B cell (primary cell): Measurements from ENCODE around the gene PCSK6. TPM values are rescaled to one million over a fixed set of nuclear protein-coding genes. Genes with fewer than 3 reads are reported as not detected.

ENCODE experiments used
- ATAC-seq: fragments of 200-7000 bp; cut with Tn5 transposase; one replicate; pipeline ENCODE4 v1.10.0; 2021; ENCODE audit warnings: low read depth, mild to moderate bottlenecking, moderate number of reproducible peaks, moderate library complexity
- CTCF ChIA-PET: fragments of 350-600 bp; sonication (Branson Sonifier 250); formaldehyde crosslinking; loops from one replicate; lab custom pipeline; 2021; ENCODE audit warnings: antibody characterized with exemption, inconsistent platforms; lab: Charles Lee
- POLR2A ChIA-PET: fragments of 350-600 bp; sonication (Branson Sonifier 250); formaldehyde crosslinking; loops from one replicate; lab custom pipeline; 2021; ENCODE audit warnings: antibody characterized with exemption; lab: Charles Lee
- DNase-seq: peaks from one replicate; pipeline ENCODE4 v3.0.0; 2013
- H2AFZ ChIP-seq: 2 replicates; pipeline ENCODE4 v1.6.1; 2012; ENCODE audit warnings: mild to moderate bottlenecking, low read depth, low read length; ENCODE audit not compliant: insufficient read depth, poor library complexity, severe bottlenecking
- H3K27ac ChIP-seq, 2 donors: 1 replicate in 1 of 2; 2 replicates in 1 of 2; pipeline ENCODE4 v1.5.1; 2012 to 2013; ENCODE audit warnings: low read length in 2 of 2, mild to moderate bottlenecking in 2 of 2, moderate library complexity in 1 of 2
- H3K27me3 ChIP-seq, 4 experiments: fragments of 200-600 bp in 1 of 4; sonication (generic) in 1 of 4; replicated peaks in 1 of 4; 1 replicate in 2 of 4; 2 replicates in 2 of 4; pipeline versions ENCODE4 v1.6.1 to v1.7.0; 2013 to 2016; ENCODE audit warnings: low read length in 3 of 4, mild to moderate bottlenecking in 2 of 4, mixed read lengths in 1 of 4, moderate library complexity in 1 of 4; ENCODE audit not compliant: insufficient read depth in 4 of 4, control insufficient read depth in 3 of 4; ENCODE audit errors: control extremely low read depth in 1 of 4
- H3K36me3 ChIP-seq, 2 experiments: replicated peaks in 1 of 2; 1 replicate in 1 of 2; 2 replicates in 1 of 2; pipeline versions ENCODE4 v1.6.1 to v1.7.1; 2013; ENCODE audit warnings: low read length in 1 of 2; ENCODE audit not compliant: insufficient read depth in 2 of 2, control insufficient read depth in 1 of 2; ENCODE audit errors: control extremely low read depth in 1 of 2, extremely low read depth in 1 of 2
- H3K4me1 ChIP-seq, 2 donors: fragments of 200-600 bp in 1 of 2; sonication (generic) in 1 of 2; 1 replicate in 1 of 2; 2 replicates in 1 of 2; pipeline versions ENCODE4 v1.5.1 to v1.6.1; 2013 to 2017; ENCODE audit warnings: low read length in 2 of 2; ENCODE audit not compliant: control insufficient read depth in 2 of 2, insufficient read depth in 2 of 2
- H3K4me2 ChIP-seq: replicated peaks from 2 replicates; pipeline ENCODE3; 2012; ENCODE audit warnings: mild to moderate bottlenecking, low read depth, low read length; ENCODE audit not compliant: poor library complexity, severe bottlenecking
- H3K4me3 ChIP-seq, 5 experiments: fragments of 200-600 bp in 1 of 5; sonication (generic) in 1 of 5; 1 replicate in 3 of 5; 2 replicates in 2 of 5; pipeline versions ENCODE4 v1.5.1 to v1.7.0; 2011 to 2016; ENCODE audit warnings: low read length in 4 of 5, mild to moderate bottlenecking in 4 of 5, low read depth in 2 of 5, control low read depth in 1 of 5, moderate library complexity in 1 of 5; ENCODE audit not compliant: insufficient read depth in 1 of 5; ENCODE audit errors: control extremely low read depth in 1 of 5, extremely low read depth in 1 of 5
- H3K79me2 ChIP-seq: fragments of 200-600 bp; sonication (generic); one replicate; pipeline ENCODE4 v1.6.0; 2016; ENCODE audit warnings: low read length; ENCODE audit not compliant: control insufficient read depth, insufficient read depth
- H3K9ac ChIP-seq: fragments of 200-600 bp; sonication (generic); 2 replicates; pipeline ENCODE4 v1.6.1; 2017; ENCODE audit warnings: mild to moderate bottlenecking, low read length, moderate library complexity
- H3K9me3 ChIP-seq, 3 donors: one replicate each; pipeline versions ENCODE4 v1.6.1 to v1.7.1; 2013; ENCODE audit warnings: low read length in 2 of 3; ENCODE audit not compliant: control insufficient read depth in 2 of 3, insufficient read depth in 1 of 3; ENCODE audit errors: control extremely low read depth in 1 of 3
- H4K20me1 ChIP-seq: 2 replicates; pipeline ENCODE4 v1.6.0; 2012; ENCODE audit warnings: mild to moderate bottlenecking, low read length; ENCODE audit not compliant: insufficient read depth, control insufficient read depth, poor library complexity, severe bottlenecking
- H3K27ac Mint-ChIP-seq: one replicate; pipeline ENCODE4 v1.8.0; 2021; ENCODE audit warnings: mixed read lengths
- H3K27me3 Mint-ChIP-seq: one replicate; pipeline ENCODE4 v1.8.0; 2021; ENCODE audit warnings: mixed read lengths
- H3K4me1 Mint-ChIP-seq: one replicate; pipeline ENCODE4 v1.8.0; 2021; ENCODE audit warnings: mixed read lengths
- H3K4me3 Mint-ChIP-seq: one replicate; pipeline ENCODE4 v1.8.0; 2021; ENCODE audit warnings: mixed read lengths
- H3K9me3 Mint-ChIP-seq: one replicate; pipeline ENCODE4 v1.8.0; 2022; ENCODE audit warnings: mixed read lengths; ENCODE audit not compliant: insufficient read depth
- CTCF ChIP-seq: fragments of 200-600 bp; IDR thresholded peaks from one replicate; pipeline ENCODE4 v1.8.0; 2022; ENCODE audit warnings: antibody characterized with exemption, mild to moderate bottlenecking
- EZH2 ChIP-seq: IDR thresholded peaks from 2 replicates; pipeline ENCODE4 v1.6.1; 2012; ENCODE audit warnings: borderline replicate concordance, low read depth, mild to moderate bottlenecking, moderate library complexity, low read length; ENCODE audit not compliant: insufficient read depth, poor library complexity, severe bottlenecking
- WGBS: methylation state at CpG from one replicate; pipeline ENCODE4 v1.1.5; 2013; ENCODE audit warnings: missing lambda C conversion rate; ENCODE audit not compliant: insufficient coverage; 5-methylcytosine and 5-hydroxymethylcytosine counted together
- intact Hi-C: fragments of 100-400 bp; cut with micrococcal nuclease; formaldehyde crosslinking; loops from one replicate; pipeline ENCODE4 v1.10.0; 2022
- polyA plus RNA-seq: library from polyadenylated mRNA; depleted of rRNA; stranded (reverse); fragments of >200 nt; gene quantifications from 2 replicates; pipeline ENCODE4 v1.2.3, GENCODE V29; 2012
- total RNA-seq, 2 donors: library from RNA; stranded (reverse); fragments of 120-200 nt in 1 of 2; gene quantifications; 1 replicate in 1 of 2; 2 replicates in 1 of 2; pipeline versions ENCODE4 v1.2.3 to v1.2.4, GENCODE V29; 2013 to 2022

PCSK6 gene
- total and polyA plus RNA-seq, 2 donors (not counting 1 experiment from before 2014, with no cell fraction given), result 0.66 to 1.6 TPM

GRCh38 chr15:101407439-101407838 lies 82.1 kb downstream of the PCSK6 start:
- Mint-ChIP-seq H3K4me3 (peak overlapping the region; percentile 54), H3K27ac (peak overlapping the region; percentile 11), H3K9me3 (no peaks in the 10 kb centered on the region), H3K27me3 (peaks cover 4% of the 10 kb centered on the region), H3K4me1 (peaks cover 59% of the 10 kb centered on the region)
- H4K20me1 ChIP-seq, result no peaks in the 10 kb centered on the region
- peak overlapping the region; percentile 58 for H3K4me2 ChIP-seq
- intact Hi-C loops, result no loop called here
- no peak overlapping the region for H2AFZ ChIP-seq
- ATAC-seq, result peak; percentile 90
- peaks cover 0 to 4% (median 0%) of the 10 kb centered on the region in 3 donors for H3K9me3 ChIP-seq
- no peak overlapping the region for H3K4me3 ChIP-seq
- no peak for TF ChIP-seq EZH2
- TF ChIP-seq CTCF, result no peak
- ChIA-PET POLR2A (no interaction called here), CTCF (no interaction called here)
- no peaks in the 10 kb centered on the region for H3K36me3 ChIP-seq
- H3K79me2 ChIP-seq, result no peaks in the 10 kb centered on the region
- peaks cover 0 to 4% (median 0%) of the 10 kb centered on the region in 4 experiments for H3K27me3 ChIP-seq
- peaks cover 34 to 41% of the 10 kb centered on the region in 2 donors for H3K4me1 ChIP-seq
- DNase-seq, result peak; percentile 58
- 17% methylated on average over 5 of the region's 5 CpGs for WGBS
- H3K9ac ChIP-seq, result no peak overlapping the region
- no peak overlapping the region for H3K27ac ChIP-seq

GRCh38 chr15:101406526-101407195 lies 82.8 kb downstream of the PCSK6 start:
- ChIA-PET CTCF (no interaction called here), POLR2A (no interaction called here)
- H3K4me3 ChIP-seq, result no peak overlapping the region
- WGBS, result 66% methylated on average over 15 of the region's 20 CpGs
- H3K9ac ChIP-seq, result no peak overlapping the region
- DNase-seq (no peak), ATAC-seq (no peak)
- no peak overlapping the region for H2AFZ ChIP-seq
- peaks cover 4% of the 10 kb centered on the region for H3K27me3 Mint-ChIP-seq
- peak overlapping the region; percentile 38 for H3K4me3 Mint-ChIP-seq
- intact Hi-C loops, result no loop called here
- peak overlapping the region; percentile 58 for H3K4me2 ChIP-seq
- no peak for TF ChIP-seq EZH2
- no peak for TF ChIP-seq CTCF
- H3K4me1 ChIP-seq, result peaks cover 28 to 36% of the 10 kb centered on the region in 2 donors
- H4K20me1 ChIP-seq, result no peaks in the 10 kb centered on the region
- peaks cover 0 to 4% (median 0%) of the 10 kb centered on the region in 4 experiments for H3K27me3 ChIP-seq
- peaks cover 0 to 2% (median 0%) of the 10 kb centered on the region in 3 donors for H3K9me3 ChIP-seq
- no peaks in the 10 kb centered on the region for H3K36me3 ChIP-seq
- H3K9me3 Mint-ChIP-seq, result no peaks in the 10 kb centered on the region
- H3K79me2 ChIP-seq, result no peaks in the 10 kb centered on the region
- H3K27ac ChIP-seq, result no peak overlapping the region
- H3K4me1 Mint-ChIP-seq, result peaks cover 52% of the 10 kb centered on the region
- H3K27ac Mint-ChIP-seq, result peak overlapping the region; percentile 2
